A673 (cell line): ENCODE data around the gene OXNAD1. TPM values are rescaled to one million over a fixed set of nuclear protein-coding genes. Genes with fewer than 3 reads are reported as not detected.

Source experiments
- BruUV-seq: library from RNA; stranded (reverse); fragments of 400-500 nt; replicated peaks from 2 replicates; lab custom pipeline; 2021; lab: Mats Ljungman, UMichigan
- CTCF ChIA-PET: fragments of 300-600 bp; sonication (Branson Sonifier 250); formaldehyde crosslinking; loops from one replicate; lab custom pipeline; 2022; ENCODE audit warnings: antibody characterized with exemption; lab: Charles Lee
- POLR2A ChIA-PET: fragments of 300-600 bp; sonication (Branson Sonifier 250); formaldehyde crosslinking; loops from one replicate; lab custom pipeline; 2022; ENCODE audit warnings: antibody characterized with exemption; ENCODE audit not compliant: low non-redundant PET; lab: Charles Lee
- DNase-seq: peaks from one replicate; pipeline ENCODE4 v3.0.0-alpha.2; 2015; ENCODE audit warnings: low spot score
- H3K27ac ChIP-seq: fragments of 200-600 bp; sonication (generic); 2 replicates; pipeline ENCODE4 v1.5.1; 2016; ENCODE audit warnings: mixed run types, low read depth, mild to moderate bottlenecking, mixed read lengths, antibody characterized with exemption, low read length; ENCODE audit not compliant: poor library complexity, severe bottlenecking
- H3K27me3 ChIP-seq: fragments of 200-600 bp; sonication (generic); replicated peaks from 2 replicates; pipeline ENCODE4 v1.6.1; 2017; ENCODE audit warnings: mixed run types, low read depth, mild to moderate bottlenecking, mixed read lengths, antibody characterized with exemption, low read length; ENCODE audit not compliant: insufficient read depth, poor library complexity
- H3K36me3 ChIP-seq: fragments of 200-600 bp; sonication (generic); 2 replicates; pipeline ENCODE4 v1.6.1; 2016; ENCODE audit warnings: mixed run types, mild to moderate bottlenecking, mixed read lengths, antibody characterized with exemption, low read length; ENCODE audit not compliant: insufficient read depth, poor library complexity, severe bottlenecking
- H3K4me1 ChIP-seq: fragments of 200-600 bp; sonication (generic); 2 replicates; pipeline ENCODE4 v1.6.1; 2017; ENCODE audit warnings: mixed run types, mild to moderate bottlenecking, mixed read lengths, antibody characterized with exemption, low read length; ENCODE audit not compliant: insufficient read depth, poor library complexity, severe bottlenecking
- H3K4me3 ChIP-seq: fragments of 200-600 bp; sonication (generic); 2 replicates; pipeline ENCODE4 v1.5.1; 2016; ENCODE audit warnings: low read depth, mixed run types, mild to moderate bottlenecking, mixed read lengths, low read length; ENCODE audit not compliant: poor library complexity, severe bottlenecking
- H3K9me3 ChIP-seq: fragments of 200-600 bp; sonication (generic); 2 replicates; pipeline ENCODE4 v1.6.1; 2016; ENCODE audit warnings: mixed run types, low read depth, mild to moderate bottlenecking, mixed read lengths, antibody characterized with exemption, low read length; ENCODE audit not compliant: poor library complexity, severe bottlenecking
- EZH2 ChIP-seq: fragments of 200-600 bp; sonication (generic); IDR thresholded peaks from 2 replicates; pipeline ENCODE4 v1.6.1; 2017; ENCODE audit warnings: borderline replicate concordance, low read depth, mild to moderate bottlenecking, mixed read lengths, antibody characterized with exemption, low read length; ENCODE audit not compliant: poor library complexity, severe bottlenecking
- intact Hi-C: fragments of 100-400 bp; cut with micrococcal nuclease; formaldehyde crosslinking; loops from one replicate; pipeline ENCODE4 v1.10.0; 2022; ENCODE audit not compliant: unreplicated experiment
- total RNA-seq: library from RNA; stranded (reverse); gene quantifications from 2 replicates; pipeline ENCODE4 v1.2.3, GENCODE V29; 2021
- TF ChIP-seq, protein P1 (sequence below): fragments of 300-800, 200-600 bp; sonication (generic); conservative IDR thresholded peaks from 2 replicates; pipeline ENCODE4 v1.5.1; 2017; ENCODE audit warnings: low read depth, mild to moderate bottlenecking, antibody characterized with exemption, low read length, moderate library complexity, mixed read lengths

Gene OXNAD1
- total RNA-seq, 1 experiment from 2014 or later, result 21.5 TPM

DNA sequence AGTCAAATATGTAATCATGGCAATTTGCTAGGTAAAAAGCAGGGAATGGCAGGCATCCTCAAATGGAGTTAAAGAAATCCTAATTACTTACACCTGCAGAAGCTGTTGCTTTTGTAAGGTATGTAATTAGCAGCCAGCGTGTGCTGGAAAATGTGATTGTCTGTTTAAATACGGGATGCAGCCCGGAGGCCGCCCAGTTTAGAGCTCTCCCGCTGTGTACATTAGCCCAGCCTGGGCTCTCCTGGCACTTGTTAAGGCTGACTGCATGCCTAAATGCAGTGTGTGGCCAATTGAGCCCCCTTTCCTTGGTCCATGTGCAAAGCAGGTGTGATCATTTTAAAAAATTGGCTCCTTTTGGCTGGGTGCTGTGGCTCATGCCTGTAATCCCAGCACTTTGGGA is 9.3 kb upstream of the OXNAD1 start:
- no peaks in the 10 kb centered on the region for H3K9me3 ChIP-seq
- H3K4me3 ChIP-seq, result no peak overlapping the region
- CTCF ChIA-PET, result no interaction called here
- BruUV-seq, result no TSS peak
- no peak overlapping the region for H3K27ac ChIP-seq
- no peak for DNase-seq
- POLR2A ChIA-PET, result no interaction called here
- peaks cover 19% of the 10 kb centered on the region for H3K36me3 ChIP-seq
- no peaks in the 10 kb centered on the region for H3K27me3 ChIP-seq
- intact Hi-C loops, result no loop called here
- no peak for TF ChIP-seq EZH2
- TF ChIP-seq, protein P1, sequence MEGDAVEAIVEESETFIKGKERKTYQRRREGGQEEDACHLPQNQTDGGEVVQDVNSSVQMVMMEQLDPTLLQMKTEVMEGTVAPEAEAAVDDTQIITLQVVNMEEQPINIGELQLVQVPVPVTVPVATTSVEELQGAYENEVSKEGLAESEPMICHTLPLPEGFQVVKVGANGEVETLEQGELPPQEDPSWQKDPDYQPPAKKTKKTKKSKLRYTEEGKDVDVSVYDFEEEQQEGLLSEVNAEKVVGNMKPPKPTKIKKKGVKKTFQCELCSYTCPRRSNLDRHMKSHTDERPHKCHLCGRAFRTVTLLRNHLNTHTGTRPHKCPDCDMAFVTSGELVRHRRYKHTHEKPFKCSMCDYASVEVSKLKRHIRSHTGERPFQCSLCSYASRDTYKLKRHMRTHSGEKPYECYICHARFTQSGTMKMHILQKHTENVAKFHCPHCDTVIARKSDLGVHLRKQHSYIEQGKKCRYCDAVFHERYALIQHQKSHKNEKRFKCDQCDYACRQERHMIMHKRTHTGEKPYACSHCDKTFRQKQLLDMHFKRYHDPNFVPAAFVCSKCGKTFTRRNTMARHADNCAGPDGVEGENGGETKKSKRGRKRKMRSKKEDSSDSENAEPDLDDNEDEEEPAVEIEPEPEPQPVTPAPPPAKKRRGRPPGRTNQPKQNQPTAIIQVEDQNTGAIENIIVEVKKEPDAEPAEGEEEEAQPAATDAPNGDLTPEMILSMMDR, result no peak
- no peaks in the 10 kb centered on the region for H3K4me1 ChIP-seq

DNA sequence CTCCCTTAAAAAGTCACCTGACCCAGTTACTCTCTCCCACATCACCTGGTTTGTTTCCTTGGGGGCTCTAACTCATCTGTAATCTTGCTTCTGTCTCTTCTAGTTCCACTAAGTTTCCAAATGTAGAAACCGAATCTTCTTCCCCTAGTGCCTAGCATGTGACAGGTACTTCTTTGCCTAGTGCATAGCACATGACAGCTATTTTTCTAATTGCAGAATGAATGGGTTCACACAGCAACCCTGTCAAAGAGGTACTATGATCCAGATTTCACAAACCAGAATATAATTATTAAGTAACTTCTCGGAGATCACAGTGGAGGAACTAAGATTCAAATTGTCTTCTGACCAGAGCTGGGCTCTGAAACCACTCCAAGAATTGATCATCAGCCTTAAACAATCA is 7.7 kb upstream of the OXNAD1 start:
- TF ChIP-seq, protein P1, result no peak
- no peak for TF ChIP-seq EZH2
- H3K27ac ChIP-seq, result no peak overlapping the region
- no peaks in the 10 kb centered on the region for H3K4me1 ChIP-seq
- H3K27me3 ChIP-seq, result no peaks in the 10 kb centered on the region
- DNase-seq, result no peak
- ChIA-PET CTCF (no interaction called here), POLR2A (no interaction called here)
- peaks cover 19% of the 10 kb centered on the region for H3K36me3 ChIP-seq
- no TSS peak for BruUV-seq
- H3K4me3 ChIP-seq, result no peak overlapping the region
- H3K9me3 ChIP-seq, result no peaks in the 10 kb centered on the region
- intact Hi-C loops, result no loop called here

DNA sequence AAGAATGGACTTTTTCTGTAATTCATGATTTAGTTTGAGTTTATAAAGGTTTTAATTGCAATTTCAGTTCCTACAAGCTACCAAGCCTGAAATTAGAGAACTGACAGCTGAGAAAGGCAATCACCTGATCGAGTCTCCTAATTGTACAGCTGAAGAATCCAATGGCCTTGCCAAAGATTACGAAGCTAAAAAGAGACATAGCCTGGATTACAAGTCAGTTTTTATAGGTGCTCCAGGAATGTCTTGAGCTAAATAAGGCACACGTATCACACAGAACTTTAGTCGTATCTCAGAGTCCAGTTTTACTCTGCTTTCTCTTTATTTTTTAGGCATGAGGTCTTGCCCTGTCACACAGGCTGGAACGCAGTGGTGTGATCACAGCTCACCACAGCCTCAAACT is 6.8 kb upstream of the OXNAD1 start:
- H3K36me3 ChIP-seq, result peaks cover 19% of the 10 kb centered on the region
- no peak for TF ChIP-seq EZH2
- TF ChIP-seq, protein P1, result no peak
- intact Hi-C loops, result no loop called here
- no peak overlapping the region for H3K4me3 ChIP-seq
- ChIA-PET CTCF (no interaction called here), POLR2A (interaction anchor here (0.5 kb wide), 1 partner anchor 1236 kb away, joined by 3 read pairs; no protein-coding TSS in a partner anchor)
- H3K27ac ChIP-seq, result no peak overlapping the region
- DNase-seq, result no peak
- H3K9me3 ChIP-seq, result no peaks in the 10 kb centered on the region
- H3K4me1 ChIP-seq, result peaks cover under 1% of the 10 kb centered on the region
- no TSS peak for BruUV-seq
- H3K27me3 ChIP-seq, result no peaks in the 10 kb centered on the region
